ENCODE data around the gene FLYWCH2. TPM values are rescaled to one million over a fixed set of nuclear protein-coding genes. Genes with fewer than 3 reads are reported as not detected.

Gene FLYWCH2, protein sequence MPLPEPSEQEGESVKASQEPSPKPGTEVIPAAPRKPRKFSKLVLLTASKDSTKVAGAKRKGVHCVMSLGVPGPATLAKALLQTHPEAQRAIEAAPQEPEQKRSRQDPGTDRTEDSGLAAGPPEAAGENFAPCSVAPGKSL
- 10.0 and 10.5 TPM in 2 replicates for polyA plus RNA-seq (2013)

DNA sequence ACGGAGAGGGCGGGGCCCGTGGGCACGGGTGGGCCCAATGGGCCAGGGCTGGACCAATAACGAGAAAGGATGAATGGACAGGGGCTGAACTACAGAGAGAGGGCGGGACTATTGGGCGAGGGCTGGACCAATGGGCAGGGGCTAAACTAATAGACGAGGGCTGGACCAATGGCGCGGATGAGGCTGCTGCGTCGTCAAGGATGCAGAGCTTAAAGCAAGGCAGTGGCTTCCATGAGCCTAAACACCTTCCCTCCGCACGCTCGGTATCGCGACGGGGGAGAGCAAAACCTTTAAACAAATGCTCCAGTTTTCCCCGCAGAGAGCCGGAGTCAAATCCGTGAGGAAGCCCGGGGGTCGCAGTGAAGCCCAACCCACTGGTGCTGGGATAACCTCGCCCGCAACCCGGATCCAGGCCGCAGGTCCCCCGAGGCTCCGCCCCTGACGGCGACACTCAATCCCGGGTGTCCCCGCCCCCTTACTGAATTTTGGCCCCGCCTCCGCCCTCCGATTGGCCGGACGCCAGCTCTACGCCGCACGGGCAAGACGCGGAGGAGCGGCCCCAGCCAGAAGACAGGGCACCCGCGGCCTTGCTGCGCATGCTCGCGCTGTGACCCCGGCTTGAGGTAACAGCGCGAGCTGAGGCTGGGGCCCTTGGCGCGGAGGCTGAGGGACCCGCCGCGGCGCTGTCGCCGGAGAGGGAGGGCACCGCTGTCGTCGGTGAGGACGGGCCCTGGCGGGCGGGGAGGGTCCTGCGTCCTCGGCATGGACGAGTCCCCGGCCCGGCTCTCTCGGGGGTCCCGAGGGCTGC is at the start of gene FLYWCH2:
FLYWCH2 (plus strand) TSS at position 566 of the 808 bp plus-strand sequence. CDS start 13,235 bp downstream, outside the sequence.
- no CpG with 5 or more reads among the region's 73 CpGs for WGBS (ENCODE audit: extremely low coverage, insufficient coverage, insufficient read length)

DNA sequence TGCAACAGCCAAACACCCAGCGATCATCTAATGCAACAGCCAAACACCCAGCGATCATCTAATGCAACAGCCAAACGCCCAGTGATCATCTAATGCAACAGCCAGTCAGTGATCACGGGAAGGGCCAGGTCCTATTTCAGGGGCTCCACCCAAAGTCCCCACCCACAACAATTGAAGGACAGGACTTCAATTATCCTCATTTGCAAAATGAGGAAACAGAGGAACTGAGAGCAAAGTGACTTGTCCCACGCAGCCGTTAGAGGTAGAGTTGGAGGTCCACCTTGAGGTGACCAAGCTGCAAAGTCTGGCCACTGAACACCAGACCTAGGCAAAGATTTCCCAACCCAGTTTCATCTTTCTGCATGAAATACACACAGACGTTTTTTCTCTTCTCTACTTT is 49.2 kb upstream of the FLYWCH2 start:
- peaks cover 10 to 15% of the 10 kb centered on the region in 2 experiments for H3K4me1 ChIP-seq (ENCODE audit: control insufficient read depth in 1 of 2, insufficient read depth in 2 of 2, low read length in 2 of 2)
- H2AK5ac ChIP-seq (ENCODE audit: low read length): no peak overlapping the region
- DNase-seq: no peak
- H3K4me3 ChIP-seq (ENCODE audit: low read depth, low read length): no peak overlapping the region
- H2AFZ ChIP-seq (ENCODE audit: insufficient read depth, low read length, poor library complexity): no peak overlapping the region
- no peak overlapping the region for H4K8ac ChIP-seq (ENCODE audit: low read depth, low read length)
- no peak overlapping the region for H2BK120ac ChIP-seq (ENCODE audit: insufficient read depth, low read length, poor library complexity)
- no peaks in the 10 kb centered on the region for H3K79me2 ChIP-seq (ENCODE audit: control insufficient read depth, insufficient read depth, low read length, poor library complexity)
- H3K14ac ChIP-seq (ENCODE audit: low read length): no peak overlapping the region
- no peak overlapping the region for H2BK5ac ChIP-seq (ENCODE audit: low read depth, low read length, poor library complexity)
- no peaks in the 10 kb centered on the region for H3K27me3 ChIP-seq (ENCODE audit: insufficient read depth, low read length)
- no peak overlapping the region for H4K91ac ChIP-seq (ENCODE audit: low read depth, low read length)
- no peak overlapping the region for H3K18ac ChIP-seq (ENCODE audit: low read length)
- no peaks in the 10 kb centered on the region for H3K9me3 ChIP-seq (ENCODE audit: insufficient read depth, low read depth, low read length)
- no peaks in the 10 kb centered on the region for H3K36me3 ChIP-seq (ENCODE audit: control insufficient read depth in 1 of 2, insufficient read depth in 2 of 2, low read length in 2 of 2)
- H3K9ac ChIP-seq (ENCODE audit: low read length): no peak overlapping the region
- no peak overlapping the region for H3K4ac ChIP-seq (ENCODE audit: low read depth, low read length)
- 100% methylated on average over 1 of the region's 7 CpGs for WGBS (ENCODE audit: extremely low coverage, insufficient coverage, insufficient read length)
- no peak overlapping the region for H3K23ac ChIP-seq (ENCODE audit: low read length)
- H4K12ac ChIP-seq (ENCODE audit: low read depth, low read length): no peak overlapping the region
- H2BK12ac ChIP-seq (ENCODE audit: low read length): no peak overlapping the region
- no peak overlapping the region for H3K4me2 ChIP-seq (ENCODE audit: low read length)
- H3K27ac ChIP-seq (ENCODE audit: low read depth, low read length): no peak overlapping the region
- H3K79me1 ChIP-seq (ENCODE audit: low read length): peaks cover 3% of the 10 kb centered on the region

More for the DNA sequence above, at the start of gene FLYWCH2:
- H3K4me1 ChIP-seq (ENCODE audit: control insufficient read depth in 1 of 2, insufficient read depth in 2 of 2, low read length in 2 of 2): peaks cover 5 to 9% of the 10 kb centered on the region in 2 experiments
- H3K23ac ChIP-seq (ENCODE audit: low read length): no peak within 1 kb of the TSS
- no peaks in the 10 kb centered on the region for H3K27me3 ChIP-seq (ENCODE audit: insufficient read depth, low read length)
- peak within 1 kb of the TSS; percentile 64 for H4K8ac ChIP-seq (ENCODE audit: low read depth, low read length)
- H3K4ac ChIP-seq (ENCODE audit: low read depth, low read length): no peak within 1 kb of the TSS
- H3K4me2 ChIP-seq (ENCODE audit: low read length): peak within 1 kb of the TSS; percentile 87
- H3K14ac ChIP-seq (ENCODE audit: low read length): peak within 1 kb of the TSS; percentile 16
- peak within 1 kb of the TSS; percentile 6 for H3K18ac ChIP-seq (ENCODE audit: low read length)
- H2AK5ac ChIP-seq (ENCODE audit: low read length): no peak within 1 kb of the TSS
- peaks cover 5% of the 10 kb centered on the region for H3K79me1 ChIP-seq (ENCODE audit: low read length)
- peak within 1 kb of the TSS; percentile 85 for H3K9ac ChIP-seq (ENCODE audit: low read length)
- no peaks in the 10 kb centered on the region for H3K9me3 ChIP-seq (ENCODE audit: insufficient read depth, low read depth, low read length)
- H3K4me3 ChIP-seq (ENCODE audit: low read depth, low read length): peak within 1 kb of the TSS; percentile 91
- no peak within 1 kb of the TSS for H2BK5ac ChIP-seq (ENCODE audit: low read depth, low read length, poor library complexity)
- H3K36me3 ChIP-seq (ENCODE audit: control insufficient read depth in 1 of 2, insufficient read depth in 2 of 2, low read length in 2 of 2): no peaks in the 10 kb centered on the region
- DNase-seq: peak; percentile 96 to 99
- no peak within 1 kb of the TSS for H3K27ac ChIP-seq (ENCODE audit: low read depth, low read length)
- peak within 1 kb of the TSS; percentile 78 for H2AFZ ChIP-seq (ENCODE audit: insufficient read depth, low read length, poor library complexity)
- H2BK12ac ChIP-seq (ENCODE audit: low read length): no peak within 1 kb of the TSS
- H3K79me2 ChIP-seq (ENCODE audit: control insufficient read depth, insufficient read depth, low read length, poor library complexity): peaks cover 5% of the 10 kb centered on the region
- no peak within 1 kb of the TSS for H4K12ac ChIP-seq (ENCODE audit: low read depth, low read length)
- H4K91ac ChIP-seq (ENCODE audit: low read depth, low read length): no peak within 1 kb of the TSS
- no peak within 1 kb of the TSS for H2BK120ac ChIP-seq (ENCODE audit: insufficient read depth, low read length, poor library complexity)

DNA sequence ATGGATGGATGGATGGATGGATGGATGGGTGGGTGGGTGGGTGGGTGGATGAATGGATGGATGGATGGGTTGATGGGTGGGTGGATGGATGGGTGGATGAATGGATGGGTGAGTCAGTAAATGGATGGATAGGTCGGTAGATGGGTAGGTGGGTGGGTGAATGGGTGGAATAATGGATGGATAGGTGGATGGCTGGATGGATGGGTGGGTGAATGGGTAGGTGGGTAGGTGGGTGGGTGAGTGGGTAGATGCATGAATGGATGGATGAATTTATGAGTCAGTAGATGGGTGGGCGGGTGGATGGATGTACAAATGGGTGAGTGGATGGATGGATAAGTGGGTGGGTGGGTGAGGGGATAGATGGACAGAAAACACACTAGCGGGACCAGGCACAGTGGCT is 48.0 kb upstream of the FLYWCH2 start:
- H3K9me3 ChIP-seq (ENCODE audit: insufficient read depth, low read depth, low read length): no peaks in the 10 kb centered on the region
- H4K91ac ChIP-seq (ENCODE audit: low read depth, low read length): no peak overlapping the region
- no peak overlapping the region for H3K18ac ChIP-seq (ENCODE audit: low read length)
- peaks cover 3% of the 10 kb centered on the region for H3K79me1 ChIP-seq (ENCODE audit: low read length)
- H3K9ac ChIP-seq (ENCODE audit: low read length): no peak overlapping the region
- H3K14ac ChIP-seq (ENCODE audit: low read length): no peak overlapping the region
- no peak for DNase-seq
- peaks cover 10 to 15% of the 10 kb centered on the region in 2 experiments for H3K4me1 ChIP-seq (ENCODE audit: control insufficient read depth in 1 of 2, insufficient read depth in 2 of 2, low read length in 2 of 2)
- H3K79me2 ChIP-seq (ENCODE audit: control insufficient read depth, insufficient read depth, low read length, poor library complexity): no peaks in the 10 kb centered on the region
- H3K4me3 ChIP-seq (ENCODE audit: low read depth, low read length): no peak overlapping the region
- H3K23ac ChIP-seq (ENCODE audit: low read length): no peak overlapping the region
- H3K27ac ChIP-seq (ENCODE audit: low read depth, low read length): no peak overlapping the region
- H2AK5ac ChIP-seq (ENCODE audit: low read length): no peak overlapping the region
- no peaks in the 10 kb centered on the region for H3K27me3 ChIP-seq (ENCODE audit: insufficient read depth, low read length)
- H4K8ac ChIP-seq (ENCODE audit: low read depth, low read length): no peak overlapping the region
- H2BK12ac ChIP-seq (ENCODE audit: low read length): no peak overlapping the region
- WGBS (ENCODE audit: extremely low coverage, insufficient coverage, insufficient read length): no CpG with 5 or more reads among the region's 3 CpGs
- no peak overlapping the region for H2BK120ac ChIP-seq (ENCODE audit: insufficient read depth, low read length, poor library complexity)
- H3K4me2 ChIP-seq (ENCODE audit: low read length): no peak overlapping the region
- H4K12ac ChIP-seq (ENCODE audit: low read depth, low read length): no peak overlapping the region
- H3K36me3 ChIP-seq (ENCODE audit: control insufficient read depth in 1 of 2, insufficient read depth in 2 of 2, low read length in 2 of 2): no peaks in the 10 kb centered on the region
- H2AFZ ChIP-seq (ENCODE audit: insufficient read depth, low read length, poor library complexity): no peak overlapping the region
- no peak overlapping the region for H3K4ac ChIP-seq (ENCODE audit: low read depth, low read length)
- no peak overlapping the region for H2BK5ac ChIP-seq (ENCODE audit: low read depth, low read length, poor library complexity)

DNA sequence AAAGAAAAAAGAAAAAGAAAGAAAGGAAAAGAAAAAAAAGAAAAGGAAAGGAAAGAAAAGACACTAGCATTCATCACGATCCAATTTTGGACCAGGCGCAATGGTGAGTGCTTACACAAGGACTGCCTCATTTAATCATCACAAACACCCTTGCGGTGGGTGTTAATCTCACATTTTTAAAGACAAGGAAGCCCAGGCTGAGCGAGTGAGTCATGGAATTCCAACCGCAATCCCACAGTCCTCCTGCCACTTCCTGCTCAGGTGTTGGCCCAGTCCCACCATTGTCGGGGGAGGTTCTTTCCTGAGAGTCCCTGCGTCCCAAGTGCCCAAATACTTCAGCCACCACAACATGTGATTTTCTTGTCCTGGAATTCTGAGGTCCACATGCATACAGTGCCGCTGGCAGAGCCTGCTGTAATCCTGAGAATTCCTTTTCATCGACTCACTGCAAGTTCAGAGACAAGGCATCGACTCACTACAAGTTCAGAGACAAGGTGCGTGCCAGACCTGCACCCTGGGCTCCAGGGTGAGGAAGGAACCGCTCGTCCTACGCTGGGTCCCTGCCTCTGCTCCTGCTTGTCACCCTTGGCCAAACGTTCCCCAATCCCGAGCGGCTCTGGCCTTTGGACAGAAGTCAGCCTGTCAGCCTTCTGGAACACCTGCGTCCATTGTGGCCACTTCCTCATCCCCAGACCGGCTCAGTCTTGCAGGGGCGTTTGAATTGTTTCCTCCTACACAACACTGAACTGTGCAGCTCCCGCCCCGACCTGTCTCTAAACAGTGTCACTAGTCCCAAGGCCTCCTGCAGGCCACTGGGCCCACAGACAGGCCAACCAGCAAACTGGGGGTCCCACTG is 47.1 kb upstream of the FLYWCH2 start:
- no peaks in the 10 kb centered on the region for H3K27me3 ChIP-seq (ENCODE audit: insufficient read depth, low read length)
- no peak overlapping the region for H3K14ac ChIP-seq (ENCODE audit: low read length)
- no peak overlapping the region for H2AFZ ChIP-seq (ENCODE audit: insufficient read depth, low read length, poor library complexity)
- H3K27ac ChIP-seq (ENCODE audit: low read depth, low read length): peak overlapping the region; percentile 21
- H2AK5ac ChIP-seq (ENCODE audit: low read length): no peak overlapping the region
- H3K9ac ChIP-seq (ENCODE audit: low read length): no peak overlapping the region
- H3K23ac ChIP-seq (ENCODE audit: low read length): no peak overlapping the region
- H3K4me1 ChIP-seq (ENCODE audit: control insufficient read depth in 1 of 2, insufficient read depth in 2 of 2, low read length in 2 of 2): peaks cover 10 to 15% of the 10 kb centered on the region in 2 experiments
- H2BK5ac ChIP-seq (ENCODE audit: low read depth, low read length, poor library complexity): no peak overlapping the region
- no peak overlapping the region for H2BK120ac ChIP-seq (ENCODE audit: insufficient read depth, low read length, poor library complexity)
- DNase-seq: peak; percentile 93 to 94
- H4K12ac ChIP-seq (ENCODE audit: low read depth, low read length): no peak overlapping the region
- H3K4me2 ChIP-seq (ENCODE audit: low read length): peak overlapping the region; percentile 11
- H4K91ac ChIP-seq (ENCODE audit: low read depth, low read length): no peak overlapping the region
- H3K79me2 ChIP-seq (ENCODE audit: control insufficient read depth, insufficient read depth, low read length, poor library complexity): no peaks in the 10 kb centered on the region
- no peak overlapping the region for H3K18ac ChIP-seq (ENCODE audit: low read length)
- no peak overlapping the region for H3K4ac ChIP-seq (ENCODE audit: low read depth, low read length)
- H3K9me3 ChIP-seq (ENCODE audit: insufficient read depth, low read depth, low read length): no peaks in the 10 kb centered on the region
- H3K4me3 ChIP-seq (ENCODE audit: low read depth, low read length): no peak overlapping the region
- H4K8ac ChIP-seq (ENCODE audit: low read depth, low read length): no peak overlapping the region
- WGBS (ENCODE audit: extremely low coverage, insufficient coverage, insufficient read length): no CpG with 5 or more reads among the region's 22 CpGs
- H3K36me3 ChIP-seq (ENCODE audit: control insufficient read depth in 1 of 2, insufficient read depth in 2 of 2, low read length in 2 of 2): no peaks in the 10 kb centered on the region
- peaks cover 3% of the 10 kb centered on the region for H3K79me1 ChIP-seq (ENCODE audit: low read length)
- H2BK12ac ChIP-seq (ENCODE audit: low read length): no peak overlapping the region
